ENCODE data around the gene FAM219B. TPM values are rescaled to one million over a fixed set of nuclear protein-coding genes. Genes with fewer than 3 reads are reported as not detected.
"Not testable (repeated sequence)": the region's sequence is repeated elsewhere in the genome, so short reads cannot be mapped to it uniquely, and the experiment has no call there.

FAM219B gene
- polyA plus RNA-seq, 4 donors: 12.7 to 41.3 (median 21.6) TPM

- Histone ChIP-seq H3K36me3 (ENCODE audit: control insufficient read depth in 3 of 3, insufficient read depth in 2 of 3, low read depth in 1 of 3, low read length in 3 of 3) (peaks cover 9 to 73% (median 23%) of the 10 kb centered on the region in 3 donors), H3K4me1 (ENCODE audit: control insufficient read depth in 3 of 3, insufficient read depth in 2 of 3, low read depth in 1 of 3, low read length in 2 of 3) (peaks cover 0 to 11% (median 0%) of the 10 kb centered on the region in 3 donors), H3K4me3 (ENCODE audit: low read depth in 1 of 3, low read length in 3 of 3) (no peak overlapping the region), H3K9me3 (ENCODE audit: control insufficient read depth in 2 of 2, insufficient read depth in 1 of 2, low read depth in 1 of 2, low read length in 1 of 2) (no peaks in the 10 kb centered on the region), H3K27ac (ENCODE audit: low read depth in 1 of 3, low read length in 2 of 3) (peak overlapping the region in 1 of 3 donors; percentile 4), H3K27me3 (ENCODE audit: control insufficient read depth in 3 of 3, insufficient read depth in 3 of 3, low read length in 3 of 3) (no peaks in the 10 kb centered on the region)
- FAIRE-seq (no peak), DNase-seq (peak; percentile 77 to 83)
- 9 to 18% (median 10%) methylated on average over 5 of the region's 5 CpGs for WGBS, 3 donors
Measured at GRCh38 chr15:74901612-74902063, 5.0 kb downstream of the FAM219B start.

GRCh38 chr15:74897300-74897701, 9.3 kb downstream of the FAM219B start:
- Histone ChIP-seq H3K4me3 (ENCODE audit: low read depth in 1 of 3, low read length in 3 of 3) (no peak overlapping the region), H3K4me1 (ENCODE audit: control insufficient read depth in 3 of 3, insufficient read depth in 2 of 3, low read depth in 1 of 3, low read length in 2 of 3) (peaks cover 0 to 6% (median 4%) of the 10 kb centered on the region in 3 donors), H3K27ac (ENCODE audit: low read depth in 1 of 3, low read length in 2 of 3) (no peak overlapping the region), H3K27me3 (ENCODE audit: control insufficient read depth in 3 of 3, insufficient read depth in 3 of 3, low read length in 3 of 3) (no peaks in the 10 kb centered on the region), H3K36me3 (ENCODE audit: control insufficient read depth in 3 of 3, insufficient read depth in 2 of 3, low read depth in 1 of 3, low read length in 3 of 3) (peaks cover 2 to 89% (median 12%) of the 10 kb centered on the region in 3 donors), H3K9me3 (ENCODE audit: control insufficient read depth in 2 of 2, insufficient read depth in 1 of 2, low read depth in 1 of 2, low read length in 1 of 2) (no peaks in the 10 kb centered on the region)
- FAIRE-seq (no peak), DNase-seq (no peak)
- WGBS, 3 donors: 84 to 85% (median 85%) methylated on average over 6 of the region's 6 CpGs

- H3K9me3 ChIP-seq (ENCODE audit: control insufficient read depth in 2 of 2, insufficient read depth in 1 of 2, low read depth in 1 of 2, low read length in 1 of 2): no peaks in the 10 kb centered on the region
- no peaks in the 10 kb centered on the region for H3K27me3 ChIP-seq (ENCODE audit: control insufficient read depth in 3 of 3, insufficient read depth in 3 of 3, low read length in 3 of 3)
- DNase-seq (no peak), FAIRE-seq (no peak)
- WGBS, 3 donors: 90 to 92% (median 91%) methylated on average over 3 of the region's 3 CpGs
- peaks cover 0 to 14% (median 4%) of the 10 kb centered on the region in 3 donors for H3K4me1 ChIP-seq (ENCODE audit: control insufficient read depth in 3 of 3, insufficient read depth in 2 of 3, low read depth in 1 of 3, low read length in 2 of 3)
- peaks cover 2 to 92% (median 12%) of the 10 kb centered on the region in 3 donors for H3K36me3 ChIP-seq (ENCODE audit: control insufficient read depth in 3 of 3, insufficient read depth in 2 of 3, low read depth in 1 of 3, low read length in 3 of 3)
- no peak overlapping the region for H3K4me3 ChIP-seq (ENCODE audit: low read depth in 1 of 3, low read length in 3 of 3)
- no peak overlapping the region for H3K27ac ChIP-seq (ENCODE audit: low read depth in 1 of 3, low read length in 2 of 3)
Measured at GRCh38 chr15:74896316-74896715, 10.3 kb downstream of the FAM219B start.

GRCh38 chr15:74895830-74896229, 10.8 kb downstream of the FAM219B start:
- H3K36me3 ChIP-seq (ENCODE audit: control insufficient read depth in 3 of 3, insufficient read depth in 2 of 3, low read depth in 1 of 3, low read length in 3 of 3): peaks cover 2 to 90% (median 10%) of the 10 kb centered on the region in 3 donors
- WGBS, 3 donors: 94 to 96% (median 95%) methylated on average over 6 of the region's 6 CpGs
- no peak for DNase-seq
- peaks cover 0 to 17% (median 4%) of the 10 kb centered on the region in 3 donors for H3K4me1 ChIP-seq (ENCODE audit: control insufficient read depth in 3 of 3, insufficient read depth in 2 of 3, low read depth in 1 of 3, low read length in 2 of 3)
- FAIRE-seq: no peak
- no peak overlapping the region for H3K4me3 ChIP-seq (ENCODE audit: low read depth in 1 of 3, low read length in 3 of 3)
- H3K27ac ChIP-seq (ENCODE audit: low read depth in 1 of 3, low read length in 2 of 3): no peak overlapping the region
- H3K27me3 ChIP-seq (ENCODE audit: control insufficient read depth in 3 of 3, insufficient read depth in 3 of 3, low read length in 3 of 3): no peaks in the 10 kb centered on the region
- no peaks in the 10 kb centered on the region for H3K9me3 ChIP-seq (ENCODE audit: control insufficient read depth in 2 of 2, insufficient read depth in 1 of 2, low read depth in 1 of 2, low read length in 1 of 2)

GRCh38 chr15:74894383-74894782, 12.3 kb downstream of the FAM219B start:
- DNase-seq: not testable (repeated sequence)
- WGBS, 3 donors: 93 to 99% (median 97%) methylated on average over 7 of the region's 7 CpGs

GRCh38 chr15:74893627-74894026, 13.0 kb downstream of the FAM219B start:
- FAIRE-seq (no peak), DNase-seq (no peak)
- no peak overlapping the region for H3K4me3 ChIP-seq (ENCODE audit: low read depth in 1 of 3, low read length in 3 of 3)
- WGBS, 3 donors: 66 to 85% (median 85%) methylated on average over 3 of the region's 3 CpGs
- peaks cover 2 to 34% (median 4%) of the 10 kb centered on the region in 3 donors for H3K4me1 ChIP-seq (ENCODE audit: control insufficient read depth in 3 of 3, insufficient read depth in 2 of 3, low read depth in 1 of 3, low read length in 2 of 3)
- H3K36me3 ChIP-seq (ENCODE audit: control insufficient read depth in 3 of 3, insufficient read depth in 2 of 3, low read depth in 1 of 3, low read length in 3 of 3): peaks cover 0 to 70% (median 0%) of the 10 kb centered on the region in 3 donors
- no peaks in the 10 kb centered on the region for H3K9me3 ChIP-seq (ENCODE audit: control insufficient read depth in 2 of 2, insufficient read depth in 1 of 2, low read depth in 1 of 2, low read length in 1 of 2)
- no peak overlapping the region for H3K27ac ChIP-seq (ENCODE audit: low read depth in 1 of 3, low read length in 2 of 3)
- H3K27me3 ChIP-seq (ENCODE audit: control insufficient read depth in 3 of 3, insufficient read depth in 3 of 3, low read length in 3 of 3): no peaks in the 10 kb centered on the region

More at GRCh38 chr15:74894383-74894782, 12.3 kb downstream of the FAM219B start:
- H3K4me3 ChIP-seq (ENCODE audit: low read depth in 1 of 3, low read length in 3 of 3); H3K27ac ChIP-seq (ENCODE audit: low read depth in 1 of 3, low read length in 2 of 3); H3K9me3 ChIP-seq (ENCODE audit: control insufficient read depth in 2 of 2, insufficient read depth in 1 of 2, low read depth in 1 of 2, low read length in 1 of 2); FAIRE-seq; H3K27me3 ChIP-seq (ENCODE audit: control insufficient read depth in 3 of 3, insufficient read depth in 3 of 3, low read length in 3 of 3): not testable (repeated sequence)
- peaks cover 2 to 77% (median 2%) of the 10 kb centered on the region in 3 donors for H3K36me3 ChIP-seq (ENCODE audit: control insufficient read depth in 3 of 3, insufficient read depth in 2 of 3, low read depth in 1 of 3, low read length in 3 of 3)
- peaks cover 0 to 27% (median 4%) of the 10 kb centered on the region in 3 donors for H3K4me1 ChIP-seq (ENCODE audit: control insufficient read depth in 3 of 3, insufficient read depth in 2 of 3, low read depth in 1 of 3, low read length in 2 of 3)

- peaks cover 0 to 65% (median 0%) of the 10 kb centered on the region in 3 donors for H3K36me3 ChIP-seq (ENCODE audit: control insufficient read depth in 3 of 3, insufficient read depth in 2 of 3, low read depth in 1 of 3, low read length in 3 of 3)
- no peaks in the 10 kb centered on the region for H3K27me3 ChIP-seq (ENCODE audit: control insufficient read depth in 3 of 3, insufficient read depth in 3 of 3, low read length in 3 of 3)
- H3K9me3 ChIP-seq (ENCODE audit: control insufficient read depth in 2 of 2, insufficient read depth in 1 of 2, low read depth in 1 of 2, low read length in 1 of 2): no peaks in the 10 kb centered on the region
- no peak overlapping the region for H3K27ac ChIP-seq (ENCODE audit: low read depth in 1 of 3, low read length in 2 of 3)
- 84 to 94% (median 91%) methylated on average over 2 of the region's 2 CpGs for WGBS, 3 donors
- peaks cover 2 to 35% (median 4%) of the 10 kb centered on the region in 3 donors for H3K4me1 ChIP-seq (ENCODE audit: control insufficient read depth in 3 of 3, insufficient read depth in 2 of 3, low read depth in 1 of 3, low read length in 2 of 3)
- FAIRE-seq (no peak), DNase-seq (no peak)
- no peak overlapping the region for H3K4me3 ChIP-seq (ENCODE audit: low read depth in 1 of 3, low read length in 3 of 3)
Measured at GRCh38 chr15:74892931-74893330, 13.7 kb downstream of the FAM219B start.

GRCh38 chr15:74892313-74892712, 14.3 kb downstream of the FAM219B start:
- 69 to 82% (median 81%) methylated on average over 3 of the region's 3 CpGs for WGBS, 3 donors
- Histone ChIP-seq H3K27me3 (ENCODE audit: control insufficient read depth in 3 of 3, insufficient read depth in 3 of 3, low read length in 3 of 3) (no peaks in the 10 kb centered on the region), H3K4me1 (ENCODE audit: control insufficient read depth in 3 of 3, insufficient read depth in 2 of 3, low read depth in 1 of 3, low read length in 2 of 3) (peaks cover 2 to 35% (median 4%) of the 10 kb centered on the region in 3 donors), H3K4me3 (ENCODE audit: low read depth in 1 of 3, low read length in 3 of 3) (no peak overlapping the region), H3K9me3 (ENCODE audit: control insufficient read depth in 2 of 2, insufficient read depth in 1 of 2, low read depth in 1 of 2, low read length in 1 of 2) (no peaks in the 10 kb centered on the region), H3K27ac (ENCODE audit: low read depth in 1 of 3, low read length in 2 of 3) (peak overlapping the region in 1 of 3 donors; percentile 47), H3K36me3 (ENCODE audit: control insufficient read depth in 3 of 3, insufficient read depth in 2 of 3, low read depth in 1 of 3, low read length in 3 of 3) (peaks cover 0 to 59% (median 0%) of the 10 kb centered on the region in 3 donors)
- DNase-seq (peak in 1 of 2 donors; percentile 76), FAIRE-seq (no peak)

- H3K4me1 ChIP-seq (ENCODE audit: control insufficient read depth in 3 of 3, insufficient read depth in 2 of 3, low read depth in 1 of 3, low read length in 2 of 3): peaks cover 2 to 35% (median 4%) of the 10 kb centered on the region in 3 donors
- DNase-seq (peak; percentile 63 to 97), FAIRE-seq (no peak)
- H3K4me3 ChIP-seq (ENCODE audit: low read depth in 1 of 3, low read length in 3 of 3): no peak overlapping the region
- no peaks in the 10 kb centered on the region for H3K27me3 ChIP-seq (ENCODE audit: control insufficient read depth in 3 of 3, insufficient read depth in 3 of 3, low read length in 3 of 3)
- peaks cover 0 to 51% (median 0%) of the 10 kb centered on the region in 3 donors for H3K36me3 ChIP-seq (ENCODE audit: control insufficient read depth in 3 of 3, insufficient read depth in 2 of 3, low read depth in 1 of 3, low read length in 3 of 3)
- WGBS, 3 donors: 5 to 80% (median 40%) methylated on average over 3 of the region's 3 CpGs
- no peaks in the 10 kb centered on the region for H3K9me3 ChIP-seq (ENCODE audit: control insufficient read depth in 2 of 2, insufficient read depth in 1 of 2, low read depth in 1 of 2, low read length in 1 of 2)
- peak overlapping the region; percentile 70 to 88 (median 79) for H3K27ac ChIP-seq (ENCODE audit: low read depth in 1 of 3, low read length in 2 of 3)
Measured at GRCh38 chr15:74891469-74891868, 15.2 kb downstream of the FAM219B start.
